Posterior vena cava (tissue), 2 donors: ENCODE measurements around the gene MEF2C. TPM values are rescaled to one million over a fixed set of nuclear protein-coding genes. Genes with fewer than 3 reads are reported as not detected.

Experiments
- DNase-seq: peaks from one replicate; pipeline ENCODE4 v3.0.0-alpha.2; 2020; ENCODE audit warnings: low spot score
- intact Hi-C, 2 donors: fragments of 100-400 bp; cut with DNase I; formaldehyde crosslinking; loops; one replicate each; pipeline versions ENCODE4 v1.14.1 to v1.14.2; 2022 to 2023
- total RNA-seq, 2 donors: library from RNA; stranded (reverse); fragmentation: NEBNext Ultra II Directional; extraction: Animal tissue kit (Norgen Biotek cat#: 25700); gene quantifications; one replicate each; pipeline ENCODE4 v1.2.1, GENCODE V29; 2021
- donor health status: DM: yes; HTN: yes; CAD: no.
- donor health status: DM: yes; HTN: yes; CAD: no.

The MEF2C gene
- total RNA-seq, 2 donors from 2014 or later, result 86.7 to 94.1 TPM

DNA sequence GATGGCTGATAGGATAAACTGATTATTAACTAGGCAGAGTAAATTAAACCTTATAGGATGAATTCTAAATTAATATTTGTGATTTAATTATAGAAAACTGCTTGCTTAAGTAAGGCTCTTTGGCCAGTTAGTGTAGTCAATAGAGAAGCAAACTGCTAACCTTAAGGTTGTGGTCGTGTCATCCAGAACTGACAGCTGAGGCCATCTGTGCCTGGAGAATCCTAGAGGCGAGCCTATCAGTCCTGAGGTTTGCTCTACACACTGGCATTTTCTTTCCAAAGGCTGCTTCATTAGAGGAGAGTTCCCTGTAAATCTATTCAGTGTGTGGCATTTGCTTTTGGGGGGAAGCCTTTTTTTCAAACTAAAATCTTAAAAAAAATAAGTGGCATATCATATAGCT, 169.2 kb downstream of the MEF2C start:
- no peak for DNase-seq
- intact Hi-C loops, result no loop called here

DNA sequence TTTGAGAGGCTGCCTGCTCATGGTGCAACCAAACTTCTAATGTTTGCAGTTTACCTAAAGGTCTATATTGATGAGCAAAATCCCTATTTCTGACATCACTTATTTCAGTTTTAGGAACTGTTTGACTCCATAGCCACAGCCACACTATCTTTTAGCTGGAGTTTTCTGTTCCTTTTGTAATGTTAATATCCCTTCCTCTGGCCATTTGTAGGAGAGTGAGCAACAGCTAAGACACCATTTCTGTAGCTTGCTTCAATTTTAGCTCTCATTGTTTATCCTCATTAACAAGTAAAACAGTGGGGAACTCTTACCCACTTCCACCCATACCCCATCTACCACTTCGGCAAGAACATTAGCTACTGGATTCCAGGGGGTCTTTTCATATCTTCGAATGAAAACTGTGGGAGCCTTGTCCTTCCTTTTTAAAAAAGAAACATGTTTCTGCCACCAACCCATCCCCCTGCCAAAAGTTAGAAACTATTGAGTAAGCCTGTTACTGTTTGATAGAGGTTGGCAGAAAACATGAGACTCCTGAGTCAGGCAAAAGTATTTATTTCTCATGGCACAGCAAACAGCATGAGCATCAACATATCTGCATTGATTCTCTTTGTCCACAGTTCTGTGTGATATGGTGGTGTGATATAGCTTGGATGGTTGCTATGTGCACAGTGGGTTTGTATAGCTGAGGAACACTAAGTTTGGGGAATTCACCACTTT, 174.1 kb downstream of the MEF2C start:
- no peak for DNase-seq
- intact Hi-C loops, result no loop called here

DNA sequence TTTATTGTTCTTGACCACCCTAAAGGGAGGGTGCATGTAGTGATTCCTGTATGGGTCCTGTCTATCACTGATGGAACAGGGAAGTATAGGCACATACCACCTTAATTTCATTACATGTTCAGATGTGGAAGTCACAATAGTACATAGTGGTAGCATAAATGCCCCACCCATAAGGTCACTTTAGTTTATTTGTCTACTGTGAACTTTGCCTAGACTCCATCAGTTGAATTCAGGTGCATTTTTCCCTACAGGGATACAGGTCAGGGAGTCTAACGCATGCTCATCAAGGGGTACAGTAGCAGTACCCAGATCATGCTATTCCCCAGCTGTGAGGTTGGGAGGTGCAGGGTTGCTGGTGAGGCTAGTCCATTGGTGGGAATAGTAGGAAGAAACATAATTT, 175.0 kb downstream of the MEF2C start:
- intact Hi-C loops, result no loop called here
- no peak for DNase-seq

DNA sequence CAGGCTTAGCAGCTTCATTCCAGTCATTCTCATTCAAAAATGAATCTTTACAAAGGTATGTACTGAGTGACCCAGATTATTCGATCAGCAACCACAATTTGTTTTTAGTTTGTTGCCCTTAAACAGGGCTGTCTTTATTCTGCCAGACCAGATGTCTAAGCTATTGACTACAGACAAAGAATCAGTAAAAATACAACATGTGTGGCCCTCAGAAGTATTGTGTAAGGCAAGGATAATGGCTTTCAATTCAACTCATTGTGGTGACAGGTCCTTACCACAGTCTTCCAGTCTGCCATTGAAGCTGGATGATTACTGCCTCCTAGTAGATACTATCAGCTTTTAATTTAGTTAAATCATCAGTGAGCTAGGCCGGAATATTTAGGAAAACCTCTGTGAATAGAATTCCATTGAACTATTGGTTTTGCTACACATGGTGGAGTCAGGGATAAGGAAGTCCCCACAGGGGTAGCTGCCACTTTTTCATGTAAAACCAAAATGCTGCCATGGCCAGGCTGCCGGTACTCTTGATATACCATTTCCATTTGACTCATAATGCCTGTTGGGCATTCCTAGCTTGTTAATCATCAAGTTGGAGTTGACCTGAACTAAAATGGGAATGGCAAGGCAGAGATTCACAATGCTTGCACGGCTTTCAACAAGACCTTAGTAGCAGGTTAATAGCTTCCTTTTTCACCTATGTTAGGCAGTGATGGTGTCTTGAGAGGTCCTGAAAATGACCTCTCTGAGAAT, 175.6 kb downstream of the MEF2C start:
- intact Hi-C loops, result no loop called here
- no peak for DNase-seq

- DNase-seq, result no peak
- intact Hi-C loops, result no loop called here
Observed at GRCh38 chr5:88702332-88702731, 180.7 kb downstream of the MEF2C start.

GRCh38 chr5:88700121-88700520, 182.9 kb downstream of the MEF2C start:
- intact Hi-C loops, result no loop called here
- no peak for DNase-seq

DNA sequence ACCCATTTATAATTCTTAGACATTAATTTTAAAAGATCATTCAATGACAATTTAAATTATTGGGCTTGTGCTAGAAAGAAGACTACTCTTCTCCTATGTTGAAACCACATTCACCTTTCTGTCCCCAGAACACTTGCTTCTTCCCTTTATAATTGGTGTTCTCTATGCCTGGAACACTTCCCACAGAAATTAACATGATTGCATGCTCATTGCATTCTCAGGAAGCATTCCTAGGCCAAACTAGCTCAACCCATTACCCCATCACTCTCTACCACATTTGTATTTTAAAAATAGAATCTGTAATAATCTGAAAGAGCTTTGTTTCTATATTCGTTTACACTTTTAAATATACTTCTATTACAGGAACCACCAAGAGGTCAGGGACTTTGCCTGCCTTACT, 184.7 kb downstream of the MEF2C start:
- intact Hi-C loops, result no loop called here
- no peak for DNase-seq

GRCh38 chr5:88696466-88696865, 186.5 kb downstream of the MEF2C start:
- intact Hi-C loops, result no loop called here
- no peak for DNase-seq

- intact Hi-C loops, result no loop called here
- DNase-seq, result no peak
Observed at GRCh38 chr5:88695931-88696330, 187.1 kb downstream of the MEF2C start.

DNA sequence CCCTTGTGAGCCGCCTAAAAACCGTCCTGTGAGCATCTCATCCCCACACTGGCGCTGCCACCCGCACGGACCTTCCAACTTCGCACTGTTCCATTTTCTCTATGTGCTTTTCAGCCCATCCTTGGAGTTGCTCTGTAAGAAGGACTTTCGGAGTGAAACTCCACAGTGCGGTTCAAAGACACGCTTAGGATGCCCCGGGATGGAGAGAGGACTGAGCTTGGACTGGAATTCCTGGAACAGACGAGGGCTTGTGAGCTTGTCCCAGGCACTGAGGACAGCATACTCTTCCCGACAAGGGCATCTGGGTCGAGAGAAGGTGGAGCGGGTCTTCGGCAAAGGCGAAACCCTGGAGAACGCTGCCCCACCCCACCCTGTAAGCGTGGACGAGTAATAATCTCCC, 187.8 kb downstream of the MEF2C start:
- intact Hi-C loops, result no loop called here
- no peak for DNase-seq

- no peak for DNase-seq
- intact Hi-C loops, result no loop called here
Observed at GRCh38 chr5:88694023-88694679, 188.8 kb downstream of the MEF2C start.

DNA sequence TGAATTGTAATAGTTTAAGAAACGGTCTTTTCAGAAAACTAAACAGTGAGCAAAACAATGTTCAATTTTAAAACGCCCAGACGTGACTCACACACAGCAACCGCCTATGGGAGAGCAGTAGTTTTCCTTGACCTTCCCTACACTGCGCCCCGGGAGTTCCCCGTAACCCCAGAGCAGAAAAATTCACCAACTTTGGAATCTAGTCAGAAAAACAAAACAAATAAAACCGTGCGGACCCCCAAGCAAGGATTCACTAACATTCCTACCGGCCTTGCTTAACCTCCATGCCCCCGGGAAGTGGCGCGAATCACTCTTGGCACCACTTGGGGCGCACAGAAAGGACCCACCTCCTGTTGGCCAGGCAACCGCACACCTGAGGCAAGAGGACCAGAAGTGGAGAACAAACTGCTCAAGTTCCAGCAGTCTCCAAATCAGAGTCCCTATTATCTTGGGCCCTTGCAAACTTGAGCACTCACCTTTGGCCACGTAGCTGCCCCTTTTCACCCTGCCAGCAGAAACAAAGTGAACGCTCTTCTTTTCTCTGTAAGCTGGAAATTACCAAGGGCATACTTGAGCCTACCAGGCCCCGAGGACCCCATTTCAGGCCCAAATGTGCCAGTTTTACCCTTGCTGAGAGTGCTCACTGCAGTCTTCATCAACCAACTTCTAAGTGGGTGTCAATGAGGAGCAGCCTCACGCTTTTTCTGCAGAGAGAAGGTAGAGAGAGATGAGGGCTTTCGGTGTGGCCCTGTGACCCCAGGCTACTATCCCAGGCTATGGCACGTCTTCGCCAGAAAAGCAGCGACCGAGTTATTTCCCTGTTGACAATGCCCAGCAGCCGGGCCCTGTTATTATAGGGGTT, 189.7 kb downstream of the MEF2C start:
- intact Hi-C loops, result no loop called here

GRCh38 chr5:88691945-88692868, 190.8 kb downstream of the MEF2C start:
- DNase-seq, result peak; percentile 68
- intact Hi-C loops, result no loop called here

More for the DNA sequence above, 189.7 kb downstream of the MEF2C start:
- no peak for DNase-seq

DNA sequence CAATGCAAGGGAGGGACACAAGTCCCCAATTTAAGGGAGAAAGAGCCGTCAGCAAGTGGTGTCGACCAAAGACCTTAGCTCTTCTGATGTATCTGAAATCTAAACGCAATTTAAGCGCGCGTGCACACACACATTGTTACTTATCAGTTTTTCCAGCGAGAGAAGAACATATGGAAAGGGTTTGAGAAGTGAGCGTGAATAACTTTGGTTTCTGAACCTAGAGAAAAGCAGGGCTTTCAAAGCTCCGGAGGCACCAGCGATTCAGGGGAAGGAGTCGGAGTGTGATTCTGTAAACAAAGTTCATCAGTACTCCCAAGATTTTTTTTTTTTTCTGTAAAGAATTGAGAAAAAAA, 191.8 kb downstream of the MEF2C start:
- intact Hi-C loops, result no loop called here
- no peak for DNase-seq

- peak; percentile 92 for DNase-seq
- intact Hi-C loops, result no loop called here
Observed at GRCh38 chr5:88690409-88691229, 192.4 kb downstream of the MEF2C start.

DNA sequence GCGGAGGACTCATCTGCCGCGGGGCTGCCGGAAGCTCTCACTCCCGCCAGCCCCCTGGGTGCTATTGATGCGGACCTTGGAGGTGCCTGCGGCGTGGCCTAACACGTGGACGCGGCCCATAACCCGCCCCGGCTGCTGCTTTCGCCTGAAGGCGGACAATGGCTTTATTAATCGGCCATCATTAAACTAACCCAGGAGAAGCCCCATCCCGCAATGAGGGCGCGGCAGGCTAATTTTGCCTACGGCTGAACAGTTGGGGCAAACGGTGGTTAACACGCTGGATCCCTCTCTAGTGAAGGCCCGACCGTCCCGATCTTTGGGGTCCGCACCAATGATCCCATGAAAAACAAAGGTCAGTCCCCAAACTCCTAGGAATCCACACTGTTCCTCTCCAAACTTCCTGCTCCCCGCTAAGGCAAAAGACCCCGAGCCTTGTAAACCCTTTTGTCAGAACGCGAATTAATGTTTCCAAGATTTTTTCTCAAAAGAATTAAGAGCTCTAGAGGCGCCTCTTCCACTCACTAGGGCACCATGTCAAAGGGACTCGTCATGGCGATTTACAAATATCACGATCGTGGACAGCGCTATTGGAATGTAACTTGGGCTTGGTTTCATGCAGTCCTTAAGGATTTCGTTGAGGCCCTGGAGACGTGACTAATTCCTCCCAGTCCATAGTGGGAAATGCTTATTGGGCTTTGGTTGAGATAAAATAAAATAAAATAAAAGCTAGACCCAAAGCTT, 193.1 kb downstream of the MEF2C start:
- intact Hi-C loops, result loop anchor here in 1 of 2 donors (10.0 kb wide), 1 partner anchor 905 kb away; no protein-coding TSS in a partner anchor

More for the DNA sequence above, 193.1 kb downstream of the MEF2C start:
- no peak for DNase-seq
